Measurements from ENCODE around the gene ITIH3. TPM values are rescaled to one million over a fixed set of nuclear protein-coding genes. Genes with fewer than 3 reads are reported as not detected.

ITIH3 gene
- polyA plus RNA-seq, 1 of the 3 experiments (the other 2 are of a cell fraction): 4.3 TPM

DNA sequence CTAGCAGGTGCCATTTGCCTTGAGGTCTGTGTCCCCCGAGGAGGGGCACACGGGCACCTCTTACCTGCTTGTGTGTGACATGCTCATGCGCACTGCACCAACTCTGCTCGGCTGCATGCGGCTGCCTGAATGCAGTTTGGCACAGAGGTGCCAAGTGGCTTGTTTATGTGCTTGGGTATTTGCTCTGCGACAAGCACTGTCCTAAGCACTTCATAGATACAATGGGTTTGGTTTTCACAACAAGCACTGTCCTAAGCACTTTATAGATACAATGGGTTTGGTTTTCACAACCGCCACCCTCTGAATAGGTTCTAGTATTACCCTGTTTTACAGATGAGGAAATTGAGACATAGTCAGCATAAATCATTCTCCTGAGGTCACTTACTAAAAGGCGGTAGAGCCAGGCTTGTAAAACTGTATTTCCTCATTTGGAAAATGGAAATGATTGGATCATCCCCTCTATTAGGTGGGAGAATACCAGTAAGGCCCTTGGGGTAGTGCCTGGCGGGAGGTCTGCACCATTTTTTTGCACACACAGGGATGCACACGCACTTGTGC is 35.4 kb downstream of the ITIH3 start (continued):
- TF ChIP-seq, protein P1, sequence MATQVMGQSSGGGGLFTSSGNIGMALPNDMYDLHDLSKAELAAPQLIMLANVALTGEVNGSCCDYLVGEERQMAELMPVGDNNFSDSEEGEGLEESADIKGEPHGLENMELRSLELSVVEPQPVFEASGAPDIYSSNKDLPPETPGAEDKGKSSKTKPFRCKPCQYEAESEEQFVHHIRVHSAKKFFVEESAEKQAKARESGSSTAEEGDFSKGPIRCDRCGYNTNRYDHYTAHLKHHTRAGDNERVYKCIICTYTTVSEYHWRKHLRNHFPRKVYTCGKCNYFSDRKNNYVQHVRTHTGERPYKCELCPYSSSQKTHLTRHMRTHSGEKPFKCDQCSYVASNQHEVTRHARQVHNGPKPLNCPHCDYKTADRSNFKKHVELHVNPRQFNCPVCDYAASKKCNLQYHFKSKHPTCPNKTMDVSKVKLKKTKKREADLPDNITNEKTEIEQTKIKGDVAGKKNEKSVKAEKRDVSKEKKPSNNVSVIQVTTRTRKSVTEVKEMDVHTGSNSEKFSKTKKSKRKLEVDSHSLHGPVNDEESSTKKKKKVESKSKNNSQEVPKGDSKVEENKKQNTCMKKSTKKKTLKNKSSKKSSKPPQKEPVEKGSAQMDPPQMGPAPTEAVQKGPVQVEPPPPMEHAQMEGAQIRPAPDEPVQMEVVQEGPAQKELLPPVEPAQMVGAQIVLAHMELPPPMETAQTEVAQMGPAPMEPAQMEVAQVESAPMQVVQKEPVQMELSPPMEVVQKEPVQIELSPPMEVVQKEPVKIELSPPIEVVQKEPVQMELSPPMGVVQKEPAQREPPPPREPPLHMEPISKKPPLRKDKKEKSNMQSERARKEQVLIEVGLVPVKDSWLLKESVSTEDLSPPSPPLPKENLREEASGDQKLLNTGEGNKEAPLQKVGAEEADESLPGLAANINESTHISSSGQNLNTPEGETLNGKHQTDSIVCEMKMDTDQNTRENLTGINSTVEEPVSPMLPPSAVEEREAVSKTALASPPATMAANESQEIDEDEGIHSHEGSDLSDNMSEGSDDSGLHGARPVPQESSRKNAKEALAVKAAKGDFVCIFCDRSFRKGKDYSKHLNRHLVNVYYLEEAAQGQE (IDR thresholded peaks at IDR 0.05; ENCODE audit: low read depth, low read length): no peak
- TF ChIP-seq POLR2AphosphoS5 (IDR thresholded peaks at IDR 0.05; ENCODE audit: low read depth, low read length) (no peak), GABPA (IDR thresholded peaks at IDR 0.05; ENCODE audit: low read depth) (no peak)

DNA sequence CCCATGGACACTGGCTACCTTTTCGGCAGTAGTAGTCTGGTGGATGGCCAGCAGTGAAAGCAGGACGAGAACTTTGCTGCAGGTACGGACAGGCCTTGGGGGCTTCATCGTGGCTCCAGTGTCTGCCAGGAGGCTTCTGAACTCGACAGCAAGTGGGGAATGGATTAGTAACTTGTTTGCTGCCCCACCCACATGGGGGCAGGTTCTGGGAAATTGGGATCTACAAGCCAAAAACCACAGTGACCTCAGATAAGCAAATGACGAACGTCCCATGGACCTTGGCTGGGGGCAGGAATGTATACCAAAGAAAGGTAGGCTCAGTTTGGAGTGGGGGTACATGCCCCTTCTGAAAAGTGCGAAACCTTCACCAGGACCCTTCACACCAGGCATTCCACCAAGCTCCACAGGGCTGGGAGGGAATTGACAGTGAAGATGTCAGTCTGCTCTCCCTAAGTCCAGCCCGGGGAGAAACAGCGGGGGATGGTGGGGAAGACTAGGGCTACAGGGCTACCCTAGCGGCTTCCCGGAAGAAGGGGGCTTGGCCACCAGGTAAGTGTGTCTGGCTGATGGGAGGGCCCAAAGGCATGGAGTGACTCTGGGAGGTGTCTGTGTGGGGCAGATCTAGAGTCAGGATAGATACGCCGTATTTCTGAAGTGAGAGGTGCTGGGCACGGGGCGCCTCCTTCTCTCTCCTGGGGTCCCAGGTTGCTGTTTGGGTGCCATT is 36.1 kb downstream of the ITIH3 start, which contains the start of gene ITIH4:
TSS of gene ITIH4 (minus strand) at position 138 of the 724 bp plus-strand sequence. CDS start at position 108, 30 bp downstream.
- Histone ChIP-seq H3K4me2 (peak within 1 kb of the TSS; percentile 29; the same call in 1 of the 2 replicates), H4K20me1 (ENCODE audit: insufficient read depth) (0 out of 2 replicates have a peak, but pooled peaks cover 6% of the 10 kb centered on the region), H3K79me2 (ENCODE audit: insufficient read depth) (no peaks in the 10 kb centered on the region), H3K4me3 (ENCODE audit: low read depth in 2 of 2, low read length in 1 of 2) (no peak within 1 kb of the TSS), H3K4me1 (ENCODE audit: control insufficient read depth in 1 of 2, insufficient read depth in 2 of 2, low read depth in 1 of 2, low read length in 1 of 2) (peaks cover 4 to 21% of the 10 kb centered on the region in 2 experiments; a peak in 1 of 4 replicates), H3K27ac (ENCODE audit: low read depth in 2 of 2, low read length in 1 of 2) (peak within 1 kb of the TSS in 1 of 2 experiments; percentile 16; a peak in 2 of 4 replicates), H3K9me3 (no peaks in the 10 kb centered on the region), H3K9me2 (no peaks in the 10 kb centered on the region), H2AFZ (ENCODE audit: low read depth) (no peak within 1 kb of the TSS), H3F3A (replicated peaks; ENCODE audit: insufficient read depth) (no peaks in the 10 kb centered on the region), H3K9ac (no peak within 1 kb of the TSS), H3K36me3 (replicated peaks in 1 of 2; ENCODE audit: control insufficient read depth in 1 of 2, insufficient read depth in 2 of 2, low read length in 1 of 2) (no peaks in the 10 kb centered on the region), H3K27me3 (ENCODE audit: insufficient read depth) (no peaks in the 10 kb centered on the region)
- no peak for DNase-seq
- 93% methylated on average over 14 of the region's 16 CpGs for WGBS (ENCODE audit: low lambda C conversion rate)
- ChIA-PET CTCF (interaction anchor here (1.0 to 2.0 kb wide), 3 partner anchors 15 to 240 kb away, joined by 3 to 5 read pairs (median 3); no protein-coding TSS in a partner anchor), POLR2A (no interaction called here)
- TF ChIP-seq, protein P1 (IDR thresholded peaks at IDR 0.05; ENCODE audit: low read depth, low read length): no peak
- TF ChIP-seq POLR2AphosphoS5 (IDR thresholded peaks at IDR 0.05; ENCODE audit: low read depth, low read length) (no peak), NFIC (IDR thresholded peaks at IDR 0.05; ENCODE audit: borderline replicate concordance) (no peak), USF2 (IDR thresholded peaks at IDR 0.05; ENCODE audit: borderline replicate concordance, low read depth, low read length) (no peak), ZBTB33 (IDR thresholded peaks at IDR 0.05; ENCODE audit: borderline replicate concordance, low read depth) (no peak), RCOR1 (IDR thresholded peaks at IDR 0.05; ENCODE audit: low read length) (no peak), RAD21 (IDR thresholded peaks at IDR 0.05; ENCODE audit: low read length) (no peak), EP300 (IDR thresholded peaks at IDR 0.05; ENCODE audit: borderline replicate concordance in 1 of 2, low read depth in 1 of 2, low read length in 1 of 2) (no peak), FOXM1 (IDR thresholded peaks at IDR 0.05; ENCODE audit: low read depth) (no peak), NRF1 (IDR thresholded peaks at IDR 0.05; ENCODE audit: low read depth, low read length) (no peak), SIN3A (IDR thresholded peaks at IDR 0.05; ENCODE audit: borderline replicate concordance, low read depth, low read length) (no peak), CHD2 (IDR thresholded peaks at IDR 0.05; ENCODE audit: low read length, partially characterized antibody) (no peak), TCF12 (IDR thresholded peaks at IDR 0.05) (no peak), RXRA (IDR thresholded peaks at IDR 0.05; ENCODE audit: borderline replicate concordance, low read depth) (no peak)
- TF ChIP-seq, protein P2, sequence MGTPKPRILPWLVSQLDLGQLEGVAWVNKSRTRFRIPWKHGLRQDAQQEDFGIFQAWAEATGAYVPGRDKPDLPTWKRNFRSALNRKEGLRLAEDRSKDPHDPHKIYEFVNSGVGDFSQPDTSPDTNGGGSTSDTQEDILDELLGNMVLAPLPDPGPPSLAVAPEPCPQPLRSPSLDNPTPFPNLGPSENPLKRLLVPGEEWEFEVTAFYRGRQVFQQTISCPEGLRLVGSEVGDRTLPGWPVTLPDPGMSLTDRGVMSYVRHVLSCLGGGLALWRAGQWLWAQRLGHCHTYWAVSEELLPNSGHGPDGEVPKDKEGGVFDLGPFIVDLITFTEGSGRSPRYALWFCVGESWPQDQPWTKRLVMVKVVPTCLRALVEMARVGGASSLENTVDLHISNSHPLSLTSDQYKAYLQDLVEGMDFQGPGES (IDR thresholded peaks at IDR 0.05; ENCODE audit: low read depth, low read length): no peak
